NB4 (cell line): ENCODE data around the gene PLEKHS1.

ENCODE experiments used
- POLR2A ChIP-seq: IDR thresholded peaks from 2 replicates; pipeline ENCODE4 v1.6.1; 2011; ENCODE audit warnings: mild to moderate bottlenecking; ENCODE audit not compliant: insufficient read length; ENCODE audit errors: extremely low read depth
- TF ChIP-seq, protein P1 (sequence below): IDR thresholded peaks from one replicate; pipeline ENCODE4 v1.5.1; 2012; ENCODE audit warnings: low read depth, low read length

DNA sequence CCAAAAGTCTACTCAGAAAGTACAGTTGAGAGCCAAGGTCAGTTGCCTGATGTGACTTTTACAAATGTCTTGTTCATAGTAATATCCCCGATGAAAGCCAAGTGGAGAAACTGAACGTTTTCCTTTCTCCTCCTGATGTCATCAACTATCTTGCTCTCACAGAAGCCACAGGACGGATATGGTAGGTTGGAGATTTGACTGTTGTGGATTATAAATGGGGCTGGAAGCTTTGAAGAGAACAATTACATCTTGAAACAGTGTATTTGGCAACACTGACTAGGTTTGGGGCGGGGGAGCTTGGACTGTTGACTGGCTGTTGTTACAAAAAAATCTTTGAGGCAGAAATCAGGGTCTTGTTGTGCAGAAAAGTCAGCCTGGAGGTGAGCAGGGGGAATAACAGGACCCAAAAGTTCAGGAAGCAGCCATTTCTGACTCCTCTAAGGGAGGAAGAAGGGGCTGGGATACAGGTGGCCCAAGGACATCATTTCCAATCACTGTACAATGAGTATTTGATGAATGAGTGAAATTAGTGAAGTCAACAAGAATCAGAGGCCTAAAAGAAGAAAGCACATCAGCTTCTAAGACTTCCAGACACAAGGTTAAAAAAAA is 24.3 kb downstream of the PLEKHS1 start:
- TF ChIP-seq, protein P1, sequence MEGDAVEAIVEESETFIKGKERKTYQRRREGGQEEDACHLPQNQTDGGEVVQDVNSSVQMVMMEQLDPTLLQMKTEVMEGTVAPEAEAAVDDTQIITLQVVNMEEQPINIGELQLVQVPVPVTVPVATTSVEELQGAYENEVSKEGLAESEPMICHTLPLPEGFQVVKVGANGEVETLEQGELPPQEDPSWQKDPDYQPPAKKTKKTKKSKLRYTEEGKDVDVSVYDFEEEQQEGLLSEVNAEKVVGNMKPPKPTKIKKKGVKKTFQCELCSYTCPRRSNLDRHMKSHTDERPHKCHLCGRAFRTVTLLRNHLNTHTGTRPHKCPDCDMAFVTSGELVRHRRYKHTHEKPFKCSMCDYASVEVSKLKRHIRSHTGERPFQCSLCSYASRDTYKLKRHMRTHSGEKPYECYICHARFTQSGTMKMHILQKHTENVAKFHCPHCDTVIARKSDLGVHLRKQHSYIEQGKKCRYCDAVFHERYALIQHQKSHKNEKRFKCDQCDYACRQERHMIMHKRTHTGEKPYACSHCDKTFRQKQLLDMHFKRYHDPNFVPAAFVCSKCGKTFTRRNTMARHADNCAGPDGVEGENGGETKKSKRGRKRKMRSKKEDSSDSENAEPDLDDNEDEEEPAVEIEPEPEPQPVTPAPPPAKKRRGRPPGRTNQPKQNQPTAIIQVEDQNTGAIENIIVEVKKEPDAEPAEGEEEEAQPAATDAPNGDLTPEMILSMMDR: no peak
- TF ChIP-seq POLR2A: no peak
